Endothelial cell of umbilical vein (primary cell): ENCODE measurements around the gene ARHGDIA.

Source experiments
- EZH2 ChIP-seq: IDR thresholded peaks from 2 replicates; pipeline ENCODE4 v1.6.1; 2012; ENCODE audit warnings: borderline replicate concordance, low read depth, mild to moderate bottlenecking, moderate library complexity, low read length, inconsistent platforms; ENCODE audit not compliant: severe bottlenecking
- GATA2 ChIP-seq: IDR thresholded peaks from 2 replicates; pipeline ENCODE4 v1.7.0; 2011; ENCODE audit warnings: low read depth, mild to moderate bottlenecking, moderate library complexity, mixed read lengths, low read length; ENCODE audit not compliant: insufficient read length, insufficient read depth
- JUN ChIP-seq: IDR thresholded peaks from 2 replicates; pipeline ENCODE4 v1.6.1; 2011; ENCODE audit warnings: borderline replicate concordance, low read depth; ENCODE audit not compliant: insufficient read length, insufficient read depth
- POLR2A ChIP-seq: IDR thresholded peaks from 2 replicates; pipeline ENCODE4 v1.6.1; 2012; ENCODE audit warnings: low read depth, mild to moderate bottlenecking, control low read depth, low read length
- POLR2AphosphoS5 ChIP-seq: IDR thresholded peaks from 2 replicates; pipeline ENCODE4 v1.6.1; 2012; ENCODE audit warnings: low read depth, mild to moderate bottlenecking, control low read depth, low read length, moderate library complexity; ENCODE audit not compliant: insufficient read depth
- TF ChIP-seq, protein P1 (sequence below), 2 donors: IDR thresholded peaks; 1 replicate in 1 of 2; 2 replicates in 1 of 2; pipeline ENCODE4 v1.5.1; 2011; ENCODE audit warnings: low read length in 2 of 2, mild to moderate bottlenecking in 2 of 2, moderate library complexity in 2 of 2, control low read depth in 1 of 2, inconsistent platforms in 1 of 2, low read depth in 1 of 2; ENCODE audit not compliant: insufficient read depth in 1 of 2; ENCODE audit errors: extremely low read depth in 1 of 2
- TF ChIP-seq, protein P2 (sequence below): IDR thresholded peaks from 2 replicates; pipeline ENCODE4 v1.6.1; 2011; ENCODE audit not compliant: insufficient read depth, insufficient read length

DNA sequence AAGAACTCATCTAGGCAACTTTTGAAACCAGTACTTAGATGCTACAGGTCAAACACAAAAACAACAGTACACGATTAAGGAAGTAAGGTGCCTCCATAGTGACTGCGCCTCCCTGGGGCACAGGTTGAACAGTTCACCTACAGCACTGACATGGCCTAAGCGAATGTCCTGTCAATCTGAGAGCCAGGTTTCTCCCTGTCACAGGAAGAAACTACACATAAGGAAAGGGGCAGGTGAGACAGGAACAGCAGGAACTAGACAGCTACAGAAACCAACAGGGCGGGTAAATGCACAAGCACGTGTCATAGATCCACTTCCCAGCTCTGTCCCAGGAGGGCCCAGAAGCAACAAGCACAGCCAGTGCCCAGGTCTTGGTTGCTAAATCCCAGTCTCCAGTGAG lies 8.0 kb upstream of the ARHGDIA start:
- TF ChIP-seq, protein P1, sequence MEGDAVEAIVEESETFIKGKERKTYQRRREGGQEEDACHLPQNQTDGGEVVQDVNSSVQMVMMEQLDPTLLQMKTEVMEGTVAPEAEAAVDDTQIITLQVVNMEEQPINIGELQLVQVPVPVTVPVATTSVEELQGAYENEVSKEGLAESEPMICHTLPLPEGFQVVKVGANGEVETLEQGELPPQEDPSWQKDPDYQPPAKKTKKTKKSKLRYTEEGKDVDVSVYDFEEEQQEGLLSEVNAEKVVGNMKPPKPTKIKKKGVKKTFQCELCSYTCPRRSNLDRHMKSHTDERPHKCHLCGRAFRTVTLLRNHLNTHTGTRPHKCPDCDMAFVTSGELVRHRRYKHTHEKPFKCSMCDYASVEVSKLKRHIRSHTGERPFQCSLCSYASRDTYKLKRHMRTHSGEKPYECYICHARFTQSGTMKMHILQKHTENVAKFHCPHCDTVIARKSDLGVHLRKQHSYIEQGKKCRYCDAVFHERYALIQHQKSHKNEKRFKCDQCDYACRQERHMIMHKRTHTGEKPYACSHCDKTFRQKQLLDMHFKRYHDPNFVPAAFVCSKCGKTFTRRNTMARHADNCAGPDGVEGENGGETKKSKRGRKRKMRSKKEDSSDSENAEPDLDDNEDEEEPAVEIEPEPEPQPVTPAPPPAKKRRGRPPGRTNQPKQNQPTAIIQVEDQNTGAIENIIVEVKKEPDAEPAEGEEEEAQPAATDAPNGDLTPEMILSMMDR (IDR thresholded peaks at IDR 0.05; ENCODE audit: extremely low read depth in 1 of 2, insufficient read depth in 1 of 2, low read depth in 1 of 2, low read length in 2 of 2) = no peak
- TF ChIP-seq POLR2AphosphoS5 (no peak), POLR2A (no peak), EZH2 (no peak), JUN (no peak), GATA2 (no peak)
- TF ChIP-seq, protein P2, sequence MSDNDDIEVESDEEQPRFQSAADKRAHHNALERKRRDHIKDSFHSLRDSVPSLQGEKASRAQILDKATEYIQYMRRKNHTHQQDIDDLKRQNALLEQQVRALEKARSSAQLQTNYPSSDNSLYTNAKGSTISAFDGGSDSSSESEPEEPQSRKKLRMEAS = no peak
